CD4-positive, alpha-beta T cell treated with Interleukin-15 for 4 hours (primary cell): ENCODE data around the gene FBLN2.

Source experiments
- DNase-seq: peaks from one replicate; pipeline ENCODE4 v3.0.0-alpha.2; 2020; ENCODE audit warnings: low spot score

FBLN2 gene

GRCh38 chr3:13532085-13532484, 16.8 kb upstream of the FBLN2 start:
- no peak for DNase-seq

- no peak for DNase-seq
Measured at GRCh38 chr3:13532631-13533030, 16.3 kb upstream of the FBLN2 start.

- DNase-seq = no peak
Measured at GRCh38 chr3:13533885-13534301, 15.0 kb upstream of the FBLN2 start.

GRCh38 chr3:13535526-13535875, 13.4 kb upstream of the FBLN2 start:
- no peak for DNase-seq

GRCh38 chr3:13535905-13536304, 13.0 kb upstream of the FBLN2 start:
- no peak for DNase-seq

DNA sequence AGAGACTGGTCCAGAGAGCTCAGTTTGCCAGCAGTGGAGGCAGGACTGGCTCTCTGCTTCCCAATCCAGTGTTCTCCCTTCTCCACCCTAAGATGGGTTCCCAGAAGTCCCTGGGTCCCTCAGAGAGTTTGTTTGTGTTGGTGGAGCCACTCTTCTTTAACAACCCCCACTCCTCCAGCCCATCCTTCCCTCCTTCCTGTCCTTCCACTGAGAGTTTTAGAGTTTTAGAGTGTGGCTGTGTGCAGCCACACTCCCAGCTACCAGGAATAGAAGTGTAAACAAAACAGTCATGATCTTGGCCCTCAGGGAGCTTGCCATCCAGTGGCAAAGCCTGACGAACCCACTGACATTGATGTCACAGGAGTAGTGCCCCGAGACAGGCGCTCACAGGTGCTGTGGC, 12.5 kb upstream of the FBLN2 start:
- DNase-seq = no peak

DNA sequence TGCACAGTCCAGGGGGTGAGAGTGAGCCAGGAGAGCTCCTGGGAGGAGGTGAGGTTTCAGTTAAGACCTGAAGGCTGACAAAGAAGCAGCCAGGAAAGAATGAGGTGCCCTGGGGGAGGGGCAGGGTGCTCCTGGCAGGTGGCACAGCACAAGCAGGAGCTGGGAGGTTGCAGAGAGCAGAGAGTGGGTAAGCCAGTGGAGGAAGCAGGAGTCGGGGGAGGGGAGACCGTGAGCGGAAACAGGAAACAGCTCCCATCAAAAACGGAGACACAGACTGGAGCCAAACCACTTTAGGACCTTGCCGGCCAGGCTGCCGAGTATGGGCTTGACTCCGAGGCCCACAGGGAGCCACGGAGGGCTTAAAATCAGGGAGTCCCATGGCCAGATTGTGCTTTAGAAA, 12.1 kb upstream of the FBLN2 start:
- no peak for DNase-seq

- DNase-seq = no peak
Measured at GRCh38 chr3:13537244-13537908, 11.5 kb upstream of the FBLN2 start.

- no peak for DNase-seq
Measured at GRCh38 chr3:13537909-13538296, 11.0 kb upstream of the FBLN2 start.

DNA sequence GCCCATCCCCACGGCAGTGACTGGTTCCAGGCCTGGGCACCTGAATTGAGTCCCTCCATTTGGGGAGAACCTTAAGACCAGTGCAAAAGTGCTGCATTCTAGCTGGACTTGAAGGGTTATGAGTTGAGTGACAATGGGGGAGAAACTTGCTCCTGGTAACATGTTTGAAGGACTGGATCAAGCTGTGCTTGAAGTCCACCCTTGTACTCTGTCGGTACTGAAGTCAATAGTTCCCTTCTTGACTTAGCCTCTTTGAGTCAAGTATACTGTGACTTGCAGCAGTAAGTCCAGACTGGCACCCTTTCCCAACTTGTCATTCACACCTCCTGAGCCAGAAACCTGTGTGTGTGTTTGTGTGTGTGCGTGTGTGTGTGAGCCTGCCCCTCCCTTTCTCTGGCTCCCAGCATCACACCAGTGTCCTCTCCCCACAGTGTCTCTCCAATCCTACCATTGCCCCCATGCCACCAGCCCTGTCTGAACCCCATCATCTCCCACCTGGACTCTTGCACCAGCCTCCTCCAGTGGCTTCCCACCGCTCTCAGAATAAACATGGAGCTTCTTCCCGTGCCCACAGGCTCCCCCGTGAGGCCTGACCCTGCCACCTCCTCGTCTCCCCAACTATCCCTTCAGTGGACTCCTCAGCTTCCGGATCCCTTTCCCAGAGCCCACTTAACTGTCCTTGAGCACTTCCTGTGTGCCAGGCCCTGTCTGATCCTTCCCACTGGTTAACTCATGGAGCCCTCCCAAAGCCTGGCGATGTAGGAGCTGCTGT, 10.2 kb upstream of the FBLN2 start:
- no peak for DNase-seq

- DNase-seq = no peak
Measured at GRCh38 chr3:13539292-13539638, 9.7 kb upstream of the FBLN2 start.

DNA sequence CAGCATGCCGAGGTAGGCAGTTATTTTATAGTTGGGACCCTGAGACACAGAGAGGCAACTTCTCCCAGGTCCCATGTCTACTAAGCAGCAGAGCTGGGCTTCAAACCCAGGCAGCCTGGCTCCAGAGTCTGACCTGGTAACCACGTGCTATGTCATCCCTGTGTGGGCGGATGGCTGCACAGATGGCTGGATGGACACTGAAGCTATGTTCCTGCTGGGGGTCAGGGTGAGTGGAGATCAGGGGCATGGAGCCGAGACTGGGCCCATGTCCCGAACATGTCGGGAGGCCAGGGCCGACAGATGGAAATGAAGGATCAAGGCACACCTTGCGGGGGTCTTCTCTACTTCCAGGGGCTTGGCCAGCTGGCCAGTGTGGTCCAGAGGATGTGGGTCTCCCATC, 9.3 kb upstream of the FBLN2 start:
- DNase-seq = no peak

DNA sequence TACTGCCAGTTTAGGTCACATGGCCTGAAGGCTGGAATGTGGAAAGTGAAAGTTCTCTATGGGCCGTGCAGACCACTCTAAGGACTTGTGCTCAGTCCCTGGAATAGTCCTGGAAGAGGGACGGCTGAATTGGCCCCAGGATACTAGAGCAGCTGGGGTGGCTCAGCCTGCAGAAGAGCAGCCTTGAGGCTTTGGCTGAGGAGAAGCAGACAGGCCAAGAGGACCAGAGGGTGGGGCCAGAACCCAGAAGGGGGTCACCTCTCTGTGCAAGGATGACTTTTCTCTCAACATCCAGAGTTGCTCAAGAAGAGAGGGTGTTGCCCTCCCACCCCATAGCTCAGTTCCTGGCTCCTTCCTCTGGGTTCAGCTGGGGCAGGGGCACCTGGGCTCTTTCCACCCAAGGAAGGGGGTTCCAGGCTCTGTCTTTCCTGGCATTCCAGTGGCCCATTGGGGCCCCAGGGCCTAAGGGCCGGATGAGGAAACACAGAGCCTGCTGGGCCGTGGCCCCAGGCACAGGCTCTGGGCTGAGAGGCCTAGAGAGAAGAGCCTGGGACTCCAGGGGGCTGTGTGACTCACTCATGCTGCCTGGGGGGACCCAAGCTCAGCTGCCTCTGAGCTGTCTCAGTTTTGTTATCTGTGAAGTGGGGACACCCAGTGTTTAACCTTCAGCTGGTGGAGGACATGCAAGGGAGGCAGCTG, 8.5 kb upstream of the FBLN2 start:
- no peak for DNase-seq

- DNase-seq = no peak
Measured at GRCh38 chr3:13541691-13542090, 7.2 kb upstream of the FBLN2 start.

DNA sequence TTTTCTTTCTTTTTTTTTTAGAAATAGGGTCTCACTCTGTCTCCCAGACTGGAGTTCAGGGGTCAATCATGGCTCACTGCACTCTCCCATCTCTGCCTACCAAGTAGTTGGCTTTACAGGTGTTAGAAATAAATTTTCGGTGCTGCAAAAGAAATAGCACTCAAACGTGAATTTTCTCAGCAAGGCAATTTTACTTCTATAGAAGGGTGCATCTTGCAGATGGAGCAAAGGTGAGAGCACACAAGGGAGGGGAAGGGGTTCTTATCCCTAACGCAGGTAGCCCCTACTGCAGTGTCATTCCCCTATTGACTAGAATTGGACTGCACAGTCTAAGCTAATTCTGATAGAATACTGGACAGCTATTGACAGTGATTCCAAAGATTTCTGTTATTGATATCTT, 6.8 kb upstream of the FBLN2 start:
- DNase-seq = no peak

DNA sequence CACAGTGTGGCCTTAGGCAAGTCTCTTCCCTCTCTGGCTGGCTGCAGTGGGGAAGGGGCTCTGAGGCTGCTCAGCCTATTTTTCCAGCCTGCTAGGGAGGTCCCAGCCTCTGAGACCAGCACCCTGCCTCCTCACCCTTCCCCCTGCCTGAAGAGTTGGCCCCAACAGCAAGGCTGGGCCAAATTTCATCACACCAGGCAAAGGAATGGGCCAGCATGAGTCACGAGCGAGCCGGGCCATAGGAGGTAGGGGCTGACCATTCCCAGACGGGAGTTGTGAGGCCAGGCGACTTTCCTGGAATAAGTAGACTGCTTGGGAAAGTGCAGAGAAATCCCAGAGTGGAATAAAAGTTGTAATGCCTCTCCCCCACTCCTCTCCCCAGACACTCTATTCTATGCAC, 5.7 kb upstream of the FBLN2 start:
- no peak for DNase-seq

- DNase-seq = peak; percentile 60
Measured at GRCh38 chr3:13544293-13544831, 4.6 kb upstream of the FBLN2 start.

- DNase-seq = no peak
Measured at GRCh38 chr3:13544951-13545651, 3.8 kb upstream of the FBLN2 start.

DNA sequence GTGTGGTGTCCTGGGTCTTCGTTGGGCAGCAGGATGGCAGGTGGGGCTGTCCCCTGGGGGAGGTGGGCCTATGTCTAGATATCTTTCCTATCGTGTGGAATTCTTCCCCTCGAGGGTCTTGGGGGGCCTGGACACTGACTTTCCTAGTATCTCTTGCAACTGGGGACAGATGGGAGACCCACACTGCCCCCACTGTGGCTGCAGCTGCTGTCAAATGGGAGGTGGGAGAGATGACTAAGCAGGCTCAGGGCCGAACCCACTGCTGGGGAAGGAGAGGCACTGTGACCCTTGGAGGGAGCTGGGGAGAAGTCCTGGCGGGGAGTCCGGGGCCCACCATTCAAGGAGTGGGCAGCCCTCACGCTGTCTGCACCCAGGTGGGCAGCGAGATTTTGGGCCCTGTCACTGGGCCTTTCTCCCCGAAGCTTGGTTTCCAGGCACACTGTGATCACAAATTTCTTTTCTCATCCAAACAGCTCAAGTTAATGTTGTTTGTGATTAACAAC, 2.9 kb upstream of the FBLN2 start:
- no peak for DNase-seq

GRCh38 chr3:13546667-13547171, 2.2 kb upstream of the FBLN2 start:
- DNase-seq = no peak

DNA sequence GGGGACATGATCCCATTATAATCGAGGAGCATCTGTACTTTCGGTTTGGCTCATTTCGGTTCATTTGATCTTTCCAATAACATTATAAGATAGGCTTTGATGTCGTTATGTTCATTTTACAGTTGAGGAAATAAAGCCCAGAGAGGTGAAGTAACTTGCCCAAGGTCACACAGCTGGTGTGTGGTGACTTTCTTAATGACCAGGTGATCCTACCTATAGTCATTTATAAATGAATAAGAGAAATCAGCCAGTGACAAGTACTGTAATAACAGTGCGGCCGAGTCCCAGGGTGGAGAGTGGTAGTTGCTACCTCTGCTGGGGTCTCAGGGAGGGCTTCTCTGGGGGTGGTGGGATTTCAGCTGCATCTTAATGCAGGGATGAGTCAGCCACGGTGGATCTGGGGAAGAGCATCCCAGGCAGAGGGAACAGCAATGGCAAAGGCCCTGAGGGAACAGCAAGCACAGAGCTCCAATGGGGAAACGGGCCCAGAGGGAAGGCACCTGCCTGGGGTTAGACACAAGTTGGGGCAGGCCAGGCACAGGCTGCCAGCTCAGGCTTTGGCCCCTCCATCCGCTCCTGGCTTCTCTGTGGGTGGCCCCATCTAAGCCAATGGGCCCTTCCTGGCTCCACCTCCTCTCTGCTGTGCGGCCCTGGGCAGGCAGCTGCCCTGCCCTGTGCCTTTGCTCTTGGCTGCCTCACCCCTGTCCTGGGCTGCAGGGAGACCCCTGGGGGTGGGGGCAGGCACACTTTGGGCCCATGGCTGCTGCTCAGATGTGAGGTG, 1.1 kb upstream of the FBLN2 start:
- no peak for DNase-seq
